Vagina (tissue), 2 donors: ENCODE results near the gene UBE2Z. TPM values are rescaled to one million over a fixed set of nuclear protein-coding genes. Genes with fewer than 3 reads are reported as not detected.

Source experiments
- DNase-seq, 2 donors: peaks; one replicate each; pipeline ENCODE4 v3.0.0-alpha.2; 2017; ENCODE audit errors: extremely low spot score in 2 of 2
- H3K27ac ChIP-seq: fragments of 200-600 bp; sonication (generic); one replicate; pipeline ENCODE4 v1.5.1; 2019
- H3K27me3 ChIP-seq: fragments of 200-600 bp; sonication (generic); one replicate; pipeline ENCODE4 v1.5.1; 2019
- H3K36me3 ChIP-seq, 2 donors: fragments of 200-600 bp; sonication (generic); one replicate each; pipeline ENCODE4 v1.5.1; 2017 to 2019
- H3K4me1 ChIP-seq: fragments of 200-600 bp; sonication (generic); one replicate; pipeline ENCODE4 v1.5.1; 2019
- H3K4me3 ChIP-seq, 2 donors: fragments of 200-600 bp; sonication (generic); 1 replicate in 1 of 2; 2 replicates in 1 of 2; pipeline ENCODE4 v1.5.1; 2016 to 2019
- H3K9me3 ChIP-seq: fragments of 200-600 bp; sonication (generic); one replicate; pipeline ENCODE4 v1.5.1; 2019
- POLR2A ChIP-seq, 2 donors: fragments of 450-650 bp; IDR thresholded peaks; one replicate each; pipeline ENCODE4 v1.6.1; 2017; ENCODE audit warnings: antibody characterized with exemption in 2 of 2, mild to moderate bottlenecking in 2 of 2, moderate library complexity in 2 of 2
- POLR2AphosphoS5 ChIP-seq, 2 donors: sonication (generic); formaldehyde crosslinking; IDR thresholded peaks; one replicate each; pipeline ENCODE4 v1.9.0; 2017; ENCODE audit warnings: antibody characterized with exemption in 2 of 2, mild to moderate bottlenecking in 2 of 2, low read depth in 1 of 2; ENCODE audit not compliant: insufficient read depth in 1 of 2
- intact Hi-C: fragments of 100-400 bp; cut with DNase I; formaldehyde crosslinking; loops from one replicate; pipeline ENCODE4 v1.15.1; 2023
- total RNA-seq: library from RNA; depleted of rRNA; stranded (reverse); fragments of >200 nt; gene quantifications from one replicate; pipeline ENCODE4 v1.2.3, GENCODE V29; 2016
- TF ChIP-seq, protein P1 (sequence below), 3 experiments: fragments of 450-650 bp in 2 of 3; fragments of 200-600 bp in 1 of 3; sonication (generic) in 1 of 3; IDR thresholded peaks; one replicate each; pipeline ENCODE4 v1.5.1; 2017 to 2019; ENCODE audit warnings: antibody characterized with exemption in 3 of 3, mild to moderate bottlenecking in 2 of 3, moderate library complexity in 2 of 3

UBE2Z gene
- total RNA-seq, 1 donor from 2014 or later, result 67.3 TPM

DNA sequence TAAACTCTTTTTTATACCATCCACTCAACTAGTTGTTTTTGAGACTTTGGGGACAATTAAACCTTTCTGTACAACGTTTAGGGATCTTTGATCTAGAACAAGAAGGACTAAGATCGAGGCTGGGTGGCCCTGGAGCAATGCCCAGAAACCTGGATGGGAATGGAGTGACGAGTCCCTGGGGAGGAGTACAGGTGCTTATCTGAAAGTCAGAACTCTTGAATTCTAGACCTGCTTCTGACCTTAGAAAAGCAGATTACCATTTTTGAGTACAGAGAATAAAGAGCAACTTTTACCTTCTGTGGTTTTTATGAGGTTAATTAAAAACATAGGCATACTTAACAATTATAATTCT, 17.8 kb downstream of the UBE2Z start:
- no peak overlapping the region for H3K4me3 ChIP-seq
- H3K9me3 ChIP-seq, result no peaks in the 10 kb centered on the region
- H3K27me3 ChIP-seq, result no peaks in the 10 kb centered on the region
- intact Hi-C loops, result no loop called here
- H3K36me3 ChIP-seq, result peaks cover 0 to 88% of the 10 kb centered on the region in 2 donors
- TF ChIP-seq, protein P1, sequence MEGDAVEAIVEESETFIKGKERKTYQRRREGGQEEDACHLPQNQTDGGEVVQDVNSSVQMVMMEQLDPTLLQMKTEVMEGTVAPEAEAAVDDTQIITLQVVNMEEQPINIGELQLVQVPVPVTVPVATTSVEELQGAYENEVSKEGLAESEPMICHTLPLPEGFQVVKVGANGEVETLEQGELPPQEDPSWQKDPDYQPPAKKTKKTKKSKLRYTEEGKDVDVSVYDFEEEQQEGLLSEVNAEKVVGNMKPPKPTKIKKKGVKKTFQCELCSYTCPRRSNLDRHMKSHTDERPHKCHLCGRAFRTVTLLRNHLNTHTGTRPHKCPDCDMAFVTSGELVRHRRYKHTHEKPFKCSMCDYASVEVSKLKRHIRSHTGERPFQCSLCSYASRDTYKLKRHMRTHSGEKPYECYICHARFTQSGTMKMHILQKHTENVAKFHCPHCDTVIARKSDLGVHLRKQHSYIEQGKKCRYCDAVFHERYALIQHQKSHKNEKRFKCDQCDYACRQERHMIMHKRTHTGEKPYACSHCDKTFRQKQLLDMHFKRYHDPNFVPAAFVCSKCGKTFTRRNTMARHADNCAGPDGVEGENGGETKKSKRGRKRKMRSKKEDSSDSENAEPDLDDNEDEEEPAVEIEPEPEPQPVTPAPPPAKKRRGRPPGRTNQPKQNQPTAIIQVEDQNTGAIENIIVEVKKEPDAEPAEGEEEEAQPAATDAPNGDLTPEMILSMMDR (IDR thresholded peaks at IDR 0.05), result no peak
- TF ChIP-seq POLR2A (IDR thresholded peaks at IDR 0.05), result no peak
- no peak for TF ChIP-seq POLR2AphosphoS5 (IDR thresholded peaks at IDR 0.05; ENCODE audit: insufficient read depth in 1 of 2, low read depth in 1 of 2)
- DNase-seq, result no peak
- no peak overlapping the region for H3K27ac ChIP-seq
- no peaks in the 10 kb centered on the region for H3K4me1 ChIP-seq

DNA sequence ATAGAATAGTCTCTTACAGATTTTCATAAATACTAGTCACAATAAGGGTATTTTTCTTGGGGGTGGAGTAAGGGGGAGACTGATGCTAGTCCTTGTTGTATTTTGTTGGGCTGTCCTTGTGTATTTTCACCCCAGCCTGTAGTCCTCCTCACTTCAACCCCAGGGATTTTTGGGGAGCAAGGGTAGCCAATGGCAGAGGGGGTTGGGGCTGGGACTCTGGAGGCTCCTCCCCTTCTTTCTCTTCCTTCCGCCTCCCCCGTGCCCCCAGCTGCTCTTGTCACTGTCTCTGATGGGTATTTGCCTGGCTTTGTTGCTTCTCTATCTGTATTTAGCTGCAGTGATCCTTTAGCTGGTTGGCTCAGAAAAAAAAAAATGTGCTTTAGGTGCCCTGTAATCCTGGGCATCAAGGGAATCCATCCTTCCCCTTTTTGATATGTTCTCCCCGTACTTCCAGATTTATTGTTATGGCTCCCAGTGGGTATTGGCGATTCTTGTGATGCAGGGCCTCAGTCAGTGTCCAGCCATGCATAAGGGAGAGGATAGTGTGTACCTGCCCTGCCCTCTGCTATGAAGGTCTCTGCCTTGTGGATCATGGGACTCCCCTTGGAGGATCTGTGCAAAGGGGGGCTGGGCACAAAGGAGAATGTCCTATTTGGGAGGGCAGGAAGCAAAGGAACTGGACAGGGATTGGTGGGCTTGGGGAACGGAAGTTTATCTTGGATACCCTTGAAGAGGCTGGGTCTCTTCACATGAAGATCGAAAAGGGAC, 20.0 kb downstream of the UBE2Z start:
- no peaks in the 10 kb centered on the region for H3K27me3 ChIP-seq
- TF ChIP-seq, protein P1 (IDR thresholded peaks at IDR 0.05), result no peak
- TF ChIP-seq POLR2A (IDR thresholded peaks at IDR 0.05) (no peak), POLR2AphosphoS5 (IDR thresholded peaks at IDR 0.05; ENCODE audit: insufficient read depth in 1 of 2, low read depth in 1 of 2) (no peak)
- H3K9me3 ChIP-seq, result no peaks in the 10 kb centered on the region
- H3K36me3 ChIP-seq, result peaks cover 0 to 88% of the 10 kb centered on the region in 2 donors
- H3K27ac ChIP-seq, result no peak overlapping the region
- intact Hi-C loops, result no loop called here
- no peak overlapping the region for H3K4me3 ChIP-seq
- H3K4me1 ChIP-seq, result no peaks in the 10 kb centered on the region
- DNase-seq, result no peak

DNA sequence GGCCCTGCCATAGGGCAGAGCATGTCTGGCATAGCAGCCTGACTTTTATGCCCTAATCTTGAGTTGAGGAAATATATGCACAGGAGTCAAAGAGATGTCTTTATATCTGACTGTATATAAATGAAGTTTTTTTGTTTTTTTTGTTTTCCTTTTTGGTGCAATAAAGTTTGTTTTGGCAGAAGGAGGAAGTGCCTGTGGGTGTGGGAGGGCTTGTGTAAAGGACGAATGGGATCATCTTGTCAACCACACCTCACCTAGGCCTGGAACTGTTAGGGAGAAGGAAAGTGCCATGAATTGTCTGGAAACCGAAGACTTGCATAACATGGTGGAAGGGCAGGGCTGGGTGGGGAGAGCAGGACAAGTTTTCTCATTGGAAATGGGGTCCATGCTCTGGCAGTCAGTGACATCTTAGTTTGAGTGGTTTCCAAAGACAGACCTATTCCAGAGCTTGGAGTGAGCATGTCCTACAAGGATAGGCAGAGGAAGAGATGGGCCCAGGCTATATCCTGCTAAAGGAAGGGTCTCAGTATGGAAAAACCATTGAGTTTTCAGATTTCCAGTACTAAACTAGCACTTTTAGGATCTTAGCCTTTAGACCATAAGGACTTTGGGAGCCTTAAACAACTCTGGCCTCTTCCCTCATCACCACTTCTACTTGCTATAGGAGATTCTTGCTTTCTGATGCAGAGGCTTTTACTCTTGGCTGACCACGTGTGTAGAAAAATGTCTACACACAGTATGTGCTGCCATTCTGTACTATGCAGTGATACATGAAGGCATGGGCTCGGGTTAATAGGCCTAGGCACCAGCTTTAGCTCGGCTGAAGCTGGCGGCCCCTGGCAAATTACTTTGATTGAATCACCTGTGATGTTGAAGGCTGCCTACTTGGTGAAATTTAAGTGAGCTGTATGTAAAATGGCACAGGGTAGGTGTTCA, 20.9 kb downstream of the UBE2Z start:
- TF ChIP-seq POLR2A (IDR thresholded peaks at IDR 0.05), result no peak
- TF ChIP-seq, protein P1 (IDR thresholded peaks at IDR 0.05), result no peak
- no peak for TF ChIP-seq POLR2AphosphoS5 (IDR thresholded peaks at IDR 0.05; ENCODE audit: insufficient read depth in 1 of 2, low read depth in 1 of 2)
- H3K36me3 ChIP-seq, result peaks cover 0 to 88% of the 10 kb centered on the region in 2 donors
- H3K4me1 ChIP-seq, result no peaks in the 10 kb centered on the region
- no peak overlapping the region for H3K27ac ChIP-seq
- intact Hi-C loops, result no loop called here
- no peaks in the 10 kb centered on the region for H3K27me3 ChIP-seq
- no peak for DNase-seq
- no peak overlapping the region for H3K4me3 ChIP-seq
- no peaks in the 10 kb centered on the region for H3K9me3 ChIP-seq

DNA sequence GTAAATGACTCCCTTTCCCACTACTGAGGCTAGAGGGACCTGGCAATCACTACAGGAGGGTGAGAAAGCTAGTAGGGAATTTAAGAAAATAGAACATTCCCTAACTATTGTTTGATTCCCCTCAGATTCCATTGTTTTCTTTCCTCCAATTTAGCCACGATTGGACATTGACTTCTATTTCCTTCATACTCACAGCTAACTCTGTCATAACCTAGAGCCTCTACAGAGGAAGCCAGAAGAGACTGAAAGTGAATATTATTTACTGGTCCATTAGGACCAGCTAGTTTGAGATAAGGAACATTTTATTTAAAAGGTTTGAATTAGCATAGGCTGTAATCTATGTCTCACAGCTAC, 21.6 kb downstream of the UBE2Z start:
- DNase-seq, result no peak
- intact Hi-C loops, result no loop called here
- Histone ChIP-seq H3K4me3 (no peak overlapping the region), H3K27me3 (no peaks in the 10 kb centered on the region), H3K36me3 (peaks cover 0 to 87% of the 10 kb centered on the region in 2 donors), H3K9me3 (no peaks in the 10 kb centered on the region), H3K4me1 (no peaks in the 10 kb centered on the region), H3K27ac (no peak overlapping the region)
- TF ChIP-seq POLR2A (IDR thresholded peaks at IDR 0.05) (no peak), POLR2AphosphoS5 (IDR thresholded peaks at IDR 0.05; ENCODE audit: insufficient read depth in 1 of 2, low read depth in 1 of 2) (no peak)
- TF ChIP-seq, protein P1 (IDR thresholded peaks at IDR 0.05), result no peak
